Measurements from ENCODE around the gene IMP3. TPM values are rescaled to one million over a fixed set of nuclear protein-coding genes. Genes with fewer than 3 reads are reported as not detected.
"Not testable (repeated sequence)": the region's sequence is repeated elsewhere in the genome, so short reads cannot be mapped to it uniquely, and the experiment has no call there.

IMP3 gene
- total RNA-seq, 1 donor from 2014 or later, result 73.9 TPM

GRCh38 chr15:75684648-75685047 is 44.6 kb upstream of the IMP3 start:
- H3K4me3 ChIP-seq (ENCODE audit: low read depth, low read length), result no peak overlapping the region
- no peak for DNase-seq (ENCODE audit: low read depth)
- TF ChIP-seq CTCF (conservative IDR thresholded peaks at IDR 0.05; ENCODE audit: low read depth, low read length), result no peak

GRCh38 chr15:75683646-75684312 is 43.8 kb upstream of the IMP3 start:
- not testable (repeated sequence) for H3K4me3 ChIP-seq (ENCODE audit: low read depth, low read length); DNase-seq (ENCODE audit: low read depth)
- TF ChIP-seq CTCF (conservative IDR thresholded peaks at IDR 0.05; ENCODE audit: low read depth, low read length), result peak; percentile 68

- no peak for DNase-seq (ENCODE audit: low read depth)
- no peak for TF ChIP-seq CTCF (conservative IDR thresholded peaks at IDR 0.05; ENCODE audit: low read depth, low read length)
- no peak overlapping the region for H3K4me3 ChIP-seq (ENCODE audit: low read depth, low read length)
Measured at GRCh38 chr15:75682181-75683135, 42.4 kb upstream of the IMP3 start.

- no peak for TF ChIP-seq CTCF (conservative IDR thresholded peaks at IDR 0.05; ENCODE audit: low read depth, low read length)
- no peak for DNase-seq (ENCODE audit: low read depth)
- no peak overlapping the region for H3K4me3 ChIP-seq (ENCODE audit: low read depth, low read length)
Measured at GRCh38 chr15:75680007-75680789, 40.2 kb upstream of the IMP3 start.

- DNase-seq (ENCODE audit: low read depth), result not testable (repeated sequence)
Measured at GRCh38 chr15:75678324-75678690, 38.3 kb upstream of the IMP3 start.

GRCh38 chr15:75677465-75678323 is 37.7 kb upstream of the IMP3 start:
- no peak overlapping the region for H3K4me3 ChIP-seq (ENCODE audit: low read depth, low read length)
- DNase-seq (ENCODE audit: low read depth), result no peak
- no peak for TF ChIP-seq CTCF (conservative IDR thresholded peaks at IDR 0.05; ENCODE audit: low read depth, low read length)

More at GRCh38 chr15:75678324-75678690, 38.3 kb upstream of the IMP3 start:
- not testable (repeated sequence) for H3K4me3 ChIP-seq (ENCODE audit: low read depth, low read length)

Data from epithelial cell of proximal tubule (primary cell).